H1 (cell line): Measurements from ENCODE around the gene SLC7A8. TPM values are rescaled to one million over a fixed set of nuclear protein-coding genes. Genes with fewer than 3 reads are reported as not detected.

Experiments
- CTCF ChIA-PET: fragments of 300-600 bp; sonication (Branson Sonifier 250); formaldehyde crosslinking; loops from one replicate; lab custom pipeline; 2021; ENCODE audit not compliant: partially characterized antibody; lab: Charles Lee
- POLR2A ChIA-PET: fragments of 300-600 bp; sonication (Branson Sonifier 250); formaldehyde crosslinking; loops from one replicate; lab custom pipeline; 2021; ENCODE audit warnings: inconsistent platforms; ENCODE audit not compliant: partially characterized antibody; lab: Charles Lee
- DNase-seq, 2 experiments: peaks; one replicate each; pipeline versions ENCODE4 v3.0.0 to v3.0.0-alpha.2; 2010 to 2022; ENCODE audit warnings: low spot score in 2 of 2, low read depth in 1 of 2, mixed read lengths in 1 of 2
- FAIRE-seq: peaks from 2 replicates; lab custom pipeline; 2011; peaks lifted over from hg19 to GRCh38; lab: Jason Lieb, UNC
- H2AFZ ChIP-seq: 2 replicates; pipeline ENCODE4 v1.8.1; 2012; ENCODE audit warnings: low read length, inconsistent platforms
- H2AK5ac ChIP-seq: 2 replicates; pipeline ENCODE4 v1.6.1; 2013; ENCODE audit warnings: low read depth, low read length
- H2BK120ac ChIP-seq: replicated peaks from 2 replicates; pipeline ENCODE3; 2013; ENCODE audit warnings: low read depth, low read length, inconsistent platforms
- H2BK12ac ChIP-seq: 2 replicates; pipeline ENCODE4 v1.6.1; 2013; ENCODE audit warnings: low read depth, low read length
- H2BK15ac ChIP-seq: 2 replicates; pipeline ENCODE4 v1.6.1; 2013; ENCODE audit warnings: low read length
- H2BK20ac ChIP-seq: 2 replicates; pipeline ENCODE4 v1.6.1; 2013; ENCODE audit warnings: low read length
- H2BK5ac ChIP-seq: 2 replicates; pipeline ENCODE4 v1.6.1; 2013; ENCODE audit warnings: low read depth, low read length
- H3K14ac ChIP-seq: 2 replicates; pipeline ENCODE4 v1.6.1; 2013; ENCODE audit warnings: inconsistent platforms; ENCODE audit not compliant: insufficient read length
- H3K18ac ChIP-seq: 2 replicates; pipeline ENCODE4 v1.6.1; 2013; ENCODE audit warnings: low read length; ENCODE audit errors: extremely low read depth
- H3K23ac ChIP-seq: 2 replicates; pipeline ENCODE4 v1.6.1; 2013; ENCODE audit warnings: inconsistent platforms; ENCODE audit not compliant: insufficient read length
- H3K23me2 ChIP-seq: 2 replicates; pipeline ENCODE4 v1.6.1; 2013; ENCODE audit warnings: low read depth, low read length
- H3K27ac ChIP-seq: 2 replicates; pipeline ENCODE4 v1.6.1; 2011; ENCODE audit warnings: low read depth, low read length, inconsistent platforms
- H3K27me3 ChIP-seq, 4 experiments: replicated peaks in 1 of 4; 1 replicate in 1 of 4; 2 replicates in 3 of 4; pipeline versions ENCODE4 v1.6.1 to v1.8.1; 2011 to 2013; ENCODE audit warnings: low read length in 3 of 4, mild to moderate bottlenecking in 3 of 4, inconsistent platforms in 2 of 4, mixed read lengths in 2 of 4, moderate library complexity in 1 of 4; ENCODE audit not compliant: control insufficient read depth in 3 of 4, insufficient read depth in 3 of 4; ENCODE audit errors: extremely low read depth in 1 of 4
- H3K36me3 ChIP-seq, 4 experiments: 2 replicates each; pipeline versions ENCODE4 v1.6.1 to v1.8.1; 2011 to 2013; ENCODE audit warnings: mild to moderate bottlenecking in 4 of 4, low read length in 3 of 4, moderate library complexity in 2 of 4, control low read depth in 1 of 4, inconsistent platforms in 1 of 4; ENCODE audit not compliant: insufficient read depth in 4 of 4, control insufficient read depth in 2 of 4
- H3K4ac ChIP-seq: replicated peaks from 2 replicates; pipeline ENCODE3; 2013; ENCODE audit warnings: low read length, low read depth, mixed read lengths, inconsistent platforms; ENCODE audit not compliant: insufficient read length
- H3K4me1 ChIP-seq, 4 experiments: replicated peaks in 1 of 4; 1 replicate in 1 of 4; 2 replicates in 3 of 4; pipeline versions ENCODE4 v1.6.1 to v1.8.1; 2011 to 2013; ENCODE audit warnings: low read length in 3 of 4, inconsistent platforms in 2 of 4, mixed read lengths in 1 of 4; ENCODE audit not compliant: insufficient read depth in 4 of 4, control insufficient read depth in 3 of 4
- H3K4me2 ChIP-seq, 2 experiments: 2 replicates each; pipeline versions ENCODE4 v1.6.1 to v1.8.1; 2011 to 2013; ENCODE audit warnings: low read depth in 2 of 2, low read length in 2 of 2, control low read depth in 1 of 2, inconsistent platforms in 1 of 2, mild to moderate bottlenecking in 1 of 2; ENCODE audit not compliant: insufficient read depth in 1 of 2
- H3K4me3 ChIP-seq, 4 experiments: fragments of 200-600, 300-600 bp in 1 of 4; sonication (generic), shearing (Covaris generic), sonication (Bioruptor Twin) in 1 of 4; 2 replicates each; pipeline versions ENCODE4 v1.5.1 to v1.8.1; 2011 to 2016; ENCODE audit warnings: low read length in 4 of 4, low read depth in 3 of 4, control low read depth in 2 of 4, inconsistent platforms in 2 of 4, mild to moderate bottlenecking in 2 of 4, mixed read lengths in 1 of 4, moderate library complexity in 1 of 4; ENCODE audit not compliant: insufficient read depth in 2 of 4; ENCODE audit errors: extremely low read depth in 1 of 4
- H3K56ac ChIP-seq: replicated peaks from 2 replicates; pipeline ENCODE3; 2013; ENCODE audit warnings: low read depth, mild to moderate bottlenecking, mixed read lengths, low read length, inconsistent platforms; ENCODE audit not compliant: insufficient read length
- H3K79me1 ChIP-seq: 2 replicates; pipeline ENCODE4 v1.6.1; 2013; ENCODE audit warnings: low read depth, low read length, control low read depth
- H3K79me2 ChIP-seq, 2 experiments: 2 replicates each; pipeline versions ENCODE4 v1.6.1 to v1.8.1; 2012 to 2013; ENCODE audit warnings: low read length in 2 of 2, mild to moderate bottlenecking in 2 of 2, inconsistent platforms in 1 of 2; ENCODE audit not compliant: insufficient read depth in 2 of 2, control insufficient read depth in 1 of 2
- H3K9ac ChIP-seq, 4 experiments: replicated peaks in 1 of 4; 1 replicate in 1 of 4; 2 replicates in 3 of 4; pipeline versions ENCODE4 v1.6.1 to v1.8.1; 2011 to 2013; ENCODE audit warnings: low read depth in 3 of 4, low read length in 3 of 4, control low read depth in 2 of 4, mild to moderate bottlenecking in 2 of 4, moderate library complexity in 2 of 4, inconsistent platforms in 1 of 4; ENCODE audit errors: extremely low read depth in 1 of 4
- H3K9me3 ChIP-seq, 2 experiments: 2 replicates each; pipeline versions ENCODE4 v1.6.1 to v1.8.1; 2012 to 2013; ENCODE audit warnings: mild to moderate bottlenecking in 2 of 2, moderate library complexity in 2 of 2, control low read depth in 1 of 2, inconsistent platforms in 1 of 2, low read depth in 1 of 2, low read length in 1 of 2, mixed read lengths in 1 of 2; ENCODE audit not compliant: insufficient read depth in 2 of 2
- H4K20me1 ChIP-seq, 2 experiments: replicated peaks in 1 of 2; 2 replicates each; pipeline versions ENCODE3 to v1.8.1; 2011 to 2013; ENCODE audit warnings: inconsistent platforms in 2 of 2, low read length in 2 of 2, mild to moderate bottlenecking in 1 of 2; ENCODE audit not compliant: insufficient read depth in 2 of 2, control insufficient read depth in 1 of 2
- H4K5ac ChIP-seq: 2 replicates; pipeline ENCODE4 v1.6.1; 2013; ENCODE audit warnings: low read length, low read depth, mixed read lengths, inconsistent platforms; ENCODE audit not compliant: insufficient read length
- H4K8ac ChIP-seq: 2 replicates; pipeline ENCODE4 v1.8.0; 2013; ENCODE audit warnings: mild to moderate bottlenecking, moderate library complexity, low read length, inconsistent platforms; ENCODE audit not compliant: insufficient read depth; ENCODE audit errors: extremely low read depth
- H4K91ac ChIP-seq: replicated peaks from 2 replicates; pipeline ENCODE3; 2013; ENCODE audit warnings: low read length, mixed read lengths, inconsistent platforms; ENCODE audit not compliant: insufficient read length
- ASH2L ChIP-seq: fragments of 200-600, 300-600 bp; sonication (generic); IDR thresholded peaks from one replicate; pipeline ENCODE4 v1.7.1; 2017; ENCODE audit warnings: low read length
- EP300 ChIP-seq, 2 experiments: IDR thresholded peaks; 1 replicate in 1 of 2; 2 replicates in 1 of 2; pipeline ENCODE4 v1.6.1; 2011 to 2012; ENCODE audit warnings: low read depth in 2 of 2, low read length in 2 of 2, mild to moderate bottlenecking in 2 of 2, borderline replicate concordance in 1 of 2, inconsistent platforms in 1 of 2, moderate library complexity in 1 of 2
- MAX ChIP-seq: IDR thresholded peaks from 2 replicates; pipeline ENCODE4 v1.6.1; 2012; ENCODE audit warnings: inconsistent platforms
- SUZ12 ChIP-seq: fragments of 200-600 bp; sonication (generic); IDR thresholded peaks from 2 replicates; pipeline ENCODE4 v1.6.1; 2012; ENCODE audit warnings: mild to moderate bottlenecking, inconsistent platforms, low read length, moderate library complexity, mixed read lengths
- WGBS, 2 experiments: shearing (Covaris generic) in 1 of 2; methylation state at CpG; one replicate each; pipeline versions ENCODE4 v1.1.6 to v1.1.7; 2013 to 2015; ENCODE audit warnings: low lambda C conversion rate in 2 of 2, mixed read lengths in 2 of 2, inconsistent platforms in 1 of 2, low coverage in 1 of 2, missing lambda C conversion rate in 1 of 2; ENCODE audit not compliant: insufficient replicate concordance in 2 of 2, insufficient coverage in 1 of 2, insufficient read length in 1 of 2; ENCODE audit errors: extremely low coverage in 1 of 2, missing lambda C conversion rate in 1 of 2; 5-methylcytosine and 5-hydroxymethylcytosine counted together
- polyA plus RNA-seq, 7 experiments: library from polyadenylated mRNA; depleted of rRNA in 3 of 7; stranded (reverse) in 5 of 7; unstranded in 2 of 7; fragments of >200 nt in 5 of 7; fragments of 200-250 nt in 2 of 7; gene quantifications; 1 replicate in 5 of 7; 2 replicates in 1 of 7; 4 replicates in 1 of 7; pipeline versions ENCODE4 v1.2.1 to v1.2.3, GENCODE V29; 2011 to 2013; ENCODE audit warnings: missing spikeins in 2 of 7, mixed read lengths in 2 of 7
- total RNA-seq: library from RNA; stranded (reverse); fragmentation: NEBNext Ultra II Directional; extraction: Animal tissue kit (Norgen Biotek cat#: 25700); gene quantifications from 2 replicates; pipeline ENCODE4 v1.2.1, GENCODE V29; 2021

Gene SLC7A8
- total and polyA plus RNA-seq, 2 of the 8 experiments (the other 6 are each of a cell fraction or from before 2014, with no cell fraction given), result 182 to 204 TPM

- Histone ChIP-seq H2AK5ac (no peak overlapping the region), H2BK5ac (no peak overlapping the region), H3K9ac (no peak overlapping the region), H2AFZ (no peak overlapping the region), H2BK12ac (no peak overlapping the region), H3K23ac (no peak overlapping the region), H3K18ac (no peak overlapping the region), H3K4me2 (no peak overlapping the region), H3K4me1 (peaks cover 20 to 40% (median 23%) of the 10 kb centered on the region in 4 experiments), H2BK120ac (no peak overlapping the region), H2BK20ac (no peak overlapping the region), H3K23me2 (no peaks in the 10 kb centered on the region), H3K56ac (no peak overlapping the region), H4K8ac (no peak overlapping the region), H3K36me3 (peaks cover 8 to 26% (median 22%) of the 10 kb centered on the region in 4 experiments; a peak in 7 of 8 replicates), H4K20me1 (no peaks in the 10 kb centered on the region), H4K91ac (no peak overlapping the region), H3K4ac (no peak overlapping the region), H3K4me3 (no peak overlapping the region), H3K79me1 (no peaks in the 10 kb centered on the region; the same call in 1 of the 2 replicates), H3K27ac (no peak overlapping the region), H3K27me3 (no peaks in the 10 kb centered on the region), H3K14ac (no peak overlapping the region), H3K79me2 (no peaks in the 10 kb centered on the region), H4K5ac (no peak overlapping the region), H2BK15ac (no peak overlapping the region), H3K9me3 (no peaks in the 10 kb centered on the region)
- POLR2A ChIA-PET, result interaction anchor here (1.3 to 2.9 kb wide), 2 partner anchors 13 to 19 kb away, joined by 3 to 16 read pairs; no protein-coding TSS in a partner anchor
- TF ChIP-seq SUZ12 (no peak), MAX (no peak), EP300 (IDR thresholded peaks at IDR 0.05; ENCODE audit: borderline replicate concordance in 1 of 2, low read depth in 2 of 2, low read length in 2 of 2) (no peak), ASH2L (no peak)
- no peak for DNase-seq
- CTCF ChIA-PET, result interaction anchor here (1.1 to 2.5 kb wide), 2 partner anchors 17 to 39 kb away, joined by 3 to 10 read pairs; no protein-coding TSS in a partner anchor
- 90% methylated on average over 2 of the region's 2 CpGs; no CpG with 5 or more reads in 1 of the 2 experiments for WGBS, 2 experiments
- no peak for FAIRE-seq
Observed at GRCh38 chr14:23158779-23159178, 24.7 kb downstream of the SLC7A8 start.
